Activated T-cell treated with anti-CD3 and anti-CD28 coated beads for 24 hours (primary cell): Measurements from ENCODE around the gene RMP24.
"Not testable (repeated sequence)": the region's sequence is repeated elsewhere in the genome, so short reads cannot be mapped to it uniquely, and the experiment has no call there.

Experiments
- DNase-seq: peaks from one replicate; pipeline ENCODE4 v3.0.0-alpha.2; 2020; ENCODE audit warnings: low read depth

RMP24 gene

DNA sequence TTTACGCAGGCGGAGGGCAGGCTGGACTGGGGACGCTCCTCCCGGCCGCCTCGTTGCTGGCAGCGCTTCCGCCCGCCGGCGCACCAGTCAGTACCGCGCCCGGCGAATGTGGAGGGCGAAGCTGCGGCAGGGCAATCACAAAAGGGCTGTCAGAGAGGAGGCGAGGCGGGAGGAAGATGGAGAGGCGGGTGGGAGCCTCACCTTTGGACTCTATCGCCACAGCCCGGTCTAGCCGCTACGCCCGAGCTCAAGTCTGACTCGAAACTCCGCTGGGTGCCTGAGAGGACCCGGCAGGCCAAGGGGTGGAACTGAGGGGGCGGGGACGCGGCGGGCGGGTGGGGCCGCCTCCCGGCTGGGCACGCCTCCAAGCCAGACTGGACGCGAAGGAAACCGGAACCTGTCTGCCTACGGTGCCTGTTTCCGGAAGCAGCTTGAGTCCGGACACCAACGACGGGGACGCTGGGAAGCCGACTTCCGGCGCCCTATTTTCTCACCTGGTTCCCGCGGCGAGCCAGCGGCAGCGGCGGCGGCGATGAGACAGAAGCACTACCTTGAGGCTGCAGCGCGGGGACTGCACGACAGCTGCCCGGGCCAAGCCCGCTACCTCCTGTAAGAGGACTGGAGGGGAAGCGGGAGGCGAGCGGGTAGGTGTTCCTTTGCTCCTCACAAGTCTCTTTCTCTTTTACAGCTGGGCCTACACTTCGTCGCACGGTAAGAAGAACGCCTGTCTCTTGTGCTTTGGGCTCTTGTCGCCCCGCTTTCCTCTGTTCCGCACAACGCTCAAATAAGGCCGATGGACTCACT is at the start of gene RMP24:
Gene RMP24, plus strand, starts transcription at position 483 of the 804 bp plus-strand sequence.
- peak; percentile 92 for DNase-seq

DNA sequence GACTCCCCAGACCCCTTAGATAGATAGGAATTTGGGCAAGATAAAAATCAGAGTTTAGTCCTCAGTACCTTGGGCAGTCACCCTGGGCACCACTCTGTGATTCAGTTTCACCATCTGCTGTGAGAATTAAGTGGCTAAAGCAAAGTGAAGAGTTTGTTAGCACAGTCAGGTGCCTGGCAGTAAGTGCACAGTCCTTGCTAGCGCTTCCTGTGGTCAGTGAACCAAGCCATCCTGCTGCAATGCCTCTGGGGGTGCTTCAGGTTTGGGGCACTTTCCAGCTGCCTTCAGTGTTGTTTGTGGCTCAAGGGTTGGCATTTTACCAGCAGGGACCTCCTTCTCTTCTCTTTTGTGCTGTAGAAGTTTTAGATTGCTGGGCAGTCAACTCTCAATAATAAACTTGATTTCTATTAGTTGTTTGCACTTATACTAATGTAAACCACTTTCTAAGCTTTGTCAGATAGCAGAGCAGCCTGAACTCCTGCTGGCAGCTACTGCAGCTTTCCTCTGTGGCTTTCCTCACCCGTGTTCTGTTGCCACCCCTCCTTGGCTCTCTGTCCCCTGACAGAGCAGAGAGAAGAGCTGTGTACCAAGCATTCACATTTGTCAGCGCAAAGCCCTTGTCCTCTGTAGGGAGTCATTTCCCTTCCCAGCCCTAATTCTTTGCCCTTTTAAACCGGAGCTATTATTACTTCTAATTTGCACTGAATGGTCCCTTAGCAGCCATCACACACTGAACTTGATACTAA is 48.4 kb upstream of the RMP24 start:
- no peak for DNase-seq

DNA sequence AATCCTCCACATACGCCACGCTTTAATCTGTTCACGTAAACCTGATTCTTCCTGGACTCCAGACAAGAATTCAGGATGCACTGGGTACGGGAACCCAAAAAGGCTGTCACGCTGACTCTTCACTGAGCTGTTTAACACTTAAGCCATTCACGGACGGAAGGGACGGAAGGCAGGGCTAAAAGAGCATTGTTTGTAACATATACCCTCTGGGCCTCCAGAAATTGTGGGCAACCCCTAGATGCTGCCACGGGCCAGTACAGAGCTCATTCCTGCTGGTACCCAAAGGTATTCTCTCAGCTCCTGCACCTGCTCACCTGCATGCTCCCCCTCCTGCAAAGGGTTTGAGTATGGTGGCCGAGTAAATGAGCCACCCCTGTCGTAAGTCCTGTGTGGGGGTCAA is 45.6 kb upstream of the RMP24 start:
- DNase-seq, result no peak

DNA sequence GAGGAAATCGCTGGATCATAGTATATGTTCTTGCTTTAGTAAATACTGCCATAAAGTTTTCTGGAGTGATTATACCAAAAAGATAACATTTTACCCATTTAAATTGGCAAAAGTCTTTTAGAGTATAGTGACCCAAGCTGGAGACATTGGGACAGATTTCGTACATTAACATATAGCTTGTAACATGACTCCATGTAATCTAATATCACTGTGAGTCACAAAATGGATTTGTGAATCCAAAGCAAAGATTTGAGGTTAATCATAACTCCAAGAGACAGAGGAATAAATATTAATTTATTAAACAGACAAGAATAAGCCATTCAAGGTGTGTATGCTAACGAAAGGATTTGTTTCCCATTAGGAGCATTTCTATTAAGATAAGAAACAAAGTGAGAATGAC is 45.0 kb upstream of the RMP24 start:
- no peak for DNase-seq

DNA sequence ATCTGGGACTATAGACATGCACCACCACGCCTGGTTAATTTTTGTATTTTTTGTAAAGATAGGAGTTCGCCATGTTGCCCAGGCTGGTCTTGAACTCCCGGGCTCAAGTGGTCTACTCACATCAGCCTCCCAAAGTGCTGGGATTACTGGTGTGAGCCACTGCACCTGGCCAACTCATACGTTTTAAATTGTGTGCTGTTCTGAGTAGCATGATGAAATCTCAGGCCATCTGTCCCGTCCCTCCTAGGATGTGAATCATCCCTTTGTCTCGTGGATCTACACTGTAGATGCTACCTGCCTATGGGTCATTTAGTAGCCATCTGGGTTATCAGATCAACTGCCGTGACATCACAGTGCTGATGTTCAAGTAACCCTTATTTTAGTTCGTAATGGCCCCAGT is 38.5 kb upstream of the RMP24 start:
- DNase-seq, result no peak

DNA sequence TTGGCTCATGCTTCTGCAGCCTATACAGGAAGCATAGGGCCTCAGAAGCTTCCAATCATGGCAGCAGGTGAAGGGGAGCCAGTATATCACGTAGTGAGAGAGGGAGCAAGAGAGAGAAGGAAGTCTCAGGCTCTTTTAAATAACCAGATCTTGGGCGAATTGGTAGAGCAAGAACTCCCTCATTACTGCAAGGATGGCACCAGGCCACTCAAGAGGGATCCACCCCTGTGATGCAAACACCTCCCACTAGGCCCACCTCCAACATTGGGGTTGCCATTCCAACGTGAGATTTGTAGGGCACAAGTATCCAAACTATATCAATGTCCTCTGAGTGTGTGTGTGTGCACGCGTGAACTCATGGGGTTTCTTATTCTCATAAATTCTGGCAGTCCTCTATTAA is 37.6 kb upstream of the RMP24 start:
- DNase-seq, result no peak

DNA sequence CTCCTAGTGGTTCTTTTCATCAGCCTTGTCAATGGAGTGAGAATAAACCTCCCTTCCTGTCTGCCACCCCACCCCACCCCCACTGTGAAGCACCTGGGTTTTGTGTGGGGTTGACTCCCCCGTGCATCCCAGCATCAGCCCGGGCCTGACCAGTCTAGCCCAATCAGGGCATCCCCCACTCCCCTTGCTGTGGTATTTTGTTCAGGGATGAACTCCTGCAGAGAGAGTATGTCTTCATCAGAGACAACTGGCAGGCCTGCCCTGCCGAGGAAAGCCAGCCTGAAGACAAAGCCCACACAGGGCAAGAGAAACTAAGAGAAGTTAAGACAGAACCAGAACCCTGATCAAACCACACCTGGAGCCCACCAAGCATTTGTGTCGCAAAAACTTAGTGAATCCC is 36.7 kb upstream of the RMP24 start:
- DNase-seq, result no peak

DNA sequence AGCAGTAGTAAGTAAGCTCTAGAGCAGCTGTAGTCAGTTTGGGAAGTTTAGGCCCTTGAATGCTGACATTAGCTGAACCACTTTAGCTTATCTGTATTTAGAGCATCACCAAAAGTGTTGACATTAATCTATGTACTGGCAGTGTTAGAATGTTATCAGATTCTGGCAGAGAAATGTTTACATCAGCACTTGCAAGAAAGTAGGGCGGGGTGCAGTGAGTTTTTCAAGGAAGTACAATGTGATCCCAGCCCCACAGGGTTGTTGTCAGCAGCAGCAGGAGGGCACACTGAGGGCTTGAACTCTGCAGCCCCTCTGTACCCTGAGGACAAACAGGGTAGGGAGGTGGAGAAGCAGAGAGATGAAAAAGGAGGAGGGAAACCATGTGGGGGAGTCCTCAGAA is 35.5 kb upstream of the RMP24 start:
- DNase-seq, result no peak

DNA sequence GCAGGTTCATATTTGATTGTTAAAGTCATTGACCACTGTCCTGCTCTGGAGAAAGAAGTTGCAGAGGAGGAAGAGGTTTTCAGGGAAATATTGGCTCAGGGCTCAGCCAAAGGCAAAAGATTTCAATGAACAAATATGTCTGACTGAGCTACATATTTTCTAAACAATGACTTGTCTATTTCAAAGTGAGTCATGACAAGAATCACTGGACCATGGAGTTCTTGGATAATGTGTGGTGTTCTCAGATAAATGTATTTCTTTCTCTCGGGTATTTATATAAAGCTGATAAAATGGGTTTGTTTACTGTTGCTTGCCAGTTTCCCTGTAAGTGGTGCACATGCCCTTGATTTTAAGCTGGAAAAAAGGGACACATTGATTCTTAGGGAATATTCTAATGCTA is 34.3 kb upstream of the RMP24 start:
- DNase-seq, result no peak

DNA sequence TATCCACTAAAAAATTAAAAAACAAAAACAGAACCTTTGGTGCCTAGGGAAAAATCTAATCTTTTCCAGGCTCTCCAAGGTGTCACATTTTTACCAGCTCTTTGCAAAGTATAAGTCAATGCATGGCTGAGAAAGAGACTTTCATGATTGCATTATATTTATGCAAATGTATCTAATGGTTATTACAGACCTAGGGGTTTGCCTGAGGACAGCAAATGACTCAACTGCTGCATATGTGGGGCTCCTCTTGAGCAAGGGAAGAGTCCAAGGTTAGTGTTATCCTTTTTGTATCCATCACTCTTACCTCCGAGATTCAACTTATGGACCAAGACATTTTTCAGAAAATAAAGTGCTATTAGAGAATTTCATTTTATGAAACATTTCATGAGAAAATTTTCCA is 33.9 kb upstream of the RMP24 start:
- DNase-seq, result no peak

DNA sequence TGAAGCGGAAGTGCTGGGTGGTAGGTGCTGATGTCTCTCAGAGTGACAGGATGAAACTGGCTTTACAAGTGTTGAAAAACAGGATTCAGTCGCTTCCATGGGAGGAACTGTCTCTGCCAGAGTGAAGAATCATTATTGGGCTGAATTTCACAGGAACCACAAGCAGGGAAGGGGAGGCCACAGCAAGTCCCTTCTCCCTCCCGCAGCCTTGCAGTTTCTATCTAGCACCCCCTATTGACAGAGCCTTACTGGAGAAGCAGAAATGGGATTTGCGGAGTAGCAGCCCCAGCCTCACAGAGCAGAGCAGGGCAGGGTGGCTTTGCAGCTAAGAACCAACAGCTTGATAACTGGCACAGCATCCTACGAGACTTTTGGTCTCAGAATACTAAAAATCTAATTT is 33.3 kb upstream of the RMP24 start:
- DNase-seq, result no peak

DNA sequence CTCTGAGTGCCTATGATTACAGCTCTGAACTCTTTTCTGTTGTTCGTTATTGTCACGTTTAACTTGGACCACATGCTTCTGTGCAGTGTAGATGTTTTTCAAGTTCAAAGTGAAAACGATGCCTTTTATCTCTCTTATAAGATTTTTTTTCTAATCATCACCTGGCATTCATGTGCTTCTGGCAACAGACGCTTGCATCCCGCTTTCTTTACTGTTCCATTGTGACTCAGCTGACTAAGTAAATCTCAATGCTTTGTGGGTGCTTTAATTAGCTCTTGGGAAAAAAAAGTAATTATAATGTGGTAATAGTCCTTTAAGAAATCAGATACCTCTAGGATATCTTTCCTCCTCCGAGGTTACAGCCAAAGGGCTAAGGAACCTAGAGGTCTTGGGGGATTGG is 31.2 kb upstream of the RMP24 start:
- no peak for DNase-seq

DNA sequence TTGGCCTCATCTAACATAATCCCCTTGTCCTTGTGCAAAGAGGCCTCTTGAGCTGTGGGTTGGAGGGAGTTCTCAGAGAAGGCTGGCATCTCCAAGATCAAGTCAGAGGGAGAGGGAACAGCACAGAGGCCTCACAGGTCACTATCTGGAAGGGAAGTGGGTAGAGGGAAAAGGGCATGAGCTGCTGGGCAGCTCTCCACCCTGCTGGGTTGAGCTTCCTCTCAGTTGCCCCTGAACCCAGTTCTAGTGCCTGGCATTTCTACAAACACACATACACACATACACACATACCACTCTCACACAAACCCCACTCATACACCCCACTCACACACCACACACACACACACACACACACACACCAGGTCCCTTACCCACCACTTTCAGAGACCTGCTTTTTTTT is 30.3 kb upstream of the RMP24 start:
- DNase-seq, result no peak

DNA sequence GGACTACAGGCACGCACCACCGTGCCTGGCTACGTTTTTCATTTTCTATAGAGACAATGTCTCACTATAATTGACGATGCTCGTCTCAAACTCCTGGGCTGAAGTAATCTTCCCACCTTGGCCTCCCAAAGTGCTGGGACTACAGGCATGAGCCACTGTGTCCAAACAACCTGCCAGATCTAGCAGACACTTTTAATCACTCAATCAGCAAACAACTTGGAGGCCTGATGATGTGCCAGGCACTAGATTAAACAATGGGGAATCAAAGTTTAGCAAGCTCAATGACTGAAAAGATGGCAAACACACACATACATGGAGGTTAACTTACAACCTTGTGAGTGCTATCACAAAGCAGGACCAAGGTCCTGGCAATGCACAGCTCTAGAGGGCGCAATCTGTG is 29.8 kb upstream of the RMP24 start:
- DNase-seq, result no peak

DNA sequence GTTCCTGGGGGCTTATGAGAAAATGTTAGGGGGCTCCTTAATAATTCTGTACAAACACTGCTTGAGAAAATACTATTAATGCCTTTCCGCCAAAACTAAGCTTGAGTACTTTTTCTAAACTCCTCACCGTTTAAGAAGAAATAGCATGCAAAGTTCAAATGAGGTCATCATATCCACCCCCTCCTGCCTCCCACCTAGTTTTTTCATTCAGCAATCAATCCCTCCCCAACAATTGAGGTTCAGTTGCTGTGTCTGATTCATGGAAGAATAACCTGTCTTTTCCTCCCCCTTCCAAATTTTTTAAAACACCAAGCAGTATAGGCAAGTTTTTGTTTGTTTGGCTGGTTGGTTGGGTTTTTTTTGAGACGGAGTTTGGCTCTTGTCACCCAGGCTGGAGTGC is 24.4 kb upstream of the RMP24 start:
- DNase-seq, result no peak

DNA sequence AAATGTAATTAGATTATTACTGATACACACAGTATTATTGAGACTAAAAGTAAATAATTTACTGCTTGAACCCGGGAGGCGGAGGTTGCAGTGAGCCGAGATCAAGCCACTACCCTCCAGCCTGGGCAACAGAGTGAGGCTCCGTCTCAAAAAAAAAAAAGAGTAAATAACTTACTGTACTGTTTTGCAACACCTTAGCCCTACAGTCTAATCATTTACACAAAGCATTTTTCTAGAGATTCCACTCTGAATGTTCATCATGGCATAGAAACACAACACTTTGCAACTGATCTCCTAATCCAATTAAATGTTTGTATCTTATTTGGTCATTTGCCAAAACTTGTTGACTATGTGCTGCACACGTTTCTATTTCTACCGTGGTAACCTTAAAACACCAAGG is 23.4 kb upstream of the RMP24 start:
- DNase-seq, result no peak

DNA sequence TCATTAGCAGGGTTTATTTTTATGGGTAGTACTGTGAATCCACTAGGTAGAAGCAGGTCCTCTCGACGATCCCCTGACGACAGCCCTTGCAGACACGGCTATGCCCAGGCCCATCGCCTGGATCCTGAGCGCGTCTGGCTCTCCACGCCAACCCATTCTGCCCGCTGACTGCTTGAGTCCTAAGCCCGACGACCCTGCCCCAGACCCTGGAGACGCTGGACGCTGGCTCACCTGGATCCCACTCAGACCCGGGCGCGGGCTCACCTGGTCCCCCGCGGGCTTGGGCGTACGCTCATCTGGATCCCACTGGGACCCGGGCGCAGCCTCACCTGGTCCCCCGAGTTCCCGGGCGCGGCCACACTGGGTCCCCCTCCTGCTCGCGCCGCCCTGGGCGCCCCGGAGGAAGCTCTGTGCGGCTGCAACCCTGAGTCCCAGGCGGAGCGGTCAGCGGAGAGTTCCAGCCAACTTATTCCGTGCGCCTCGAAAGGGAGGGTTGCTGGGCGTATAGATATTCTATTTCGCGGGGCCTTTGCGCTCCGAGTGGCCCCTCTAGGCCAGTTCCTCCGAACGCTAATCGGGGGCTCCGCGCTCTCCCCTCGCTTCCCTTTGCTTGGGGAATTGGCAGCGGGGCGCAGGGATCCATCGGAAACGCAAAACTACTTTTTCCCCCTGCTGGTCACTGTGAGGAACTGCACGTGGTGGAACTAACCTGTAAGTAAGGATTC is 22.4 kb upstream of the RMP24 start:
- peak; percentile 42 for DNase-seq

DNA sequence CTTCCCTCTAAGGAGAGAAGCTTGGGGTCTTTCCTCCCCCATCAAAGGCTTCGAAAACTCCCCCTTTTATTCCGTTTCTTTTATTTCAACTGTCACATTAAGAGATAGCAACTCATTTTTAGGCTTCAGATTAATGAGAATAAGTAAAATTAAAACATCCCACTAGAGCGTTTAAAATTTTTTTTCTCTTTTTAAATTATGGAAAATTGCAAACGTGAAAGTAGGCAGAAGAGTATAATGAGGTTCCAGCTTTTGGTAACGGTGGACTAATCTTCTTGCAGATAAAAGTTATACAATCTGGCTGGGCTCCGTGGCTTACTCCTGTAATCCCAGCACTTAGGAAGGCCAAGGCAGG is 21.9 kb upstream of the RMP24 start:
- DNase-seq, result no peak

DNA sequence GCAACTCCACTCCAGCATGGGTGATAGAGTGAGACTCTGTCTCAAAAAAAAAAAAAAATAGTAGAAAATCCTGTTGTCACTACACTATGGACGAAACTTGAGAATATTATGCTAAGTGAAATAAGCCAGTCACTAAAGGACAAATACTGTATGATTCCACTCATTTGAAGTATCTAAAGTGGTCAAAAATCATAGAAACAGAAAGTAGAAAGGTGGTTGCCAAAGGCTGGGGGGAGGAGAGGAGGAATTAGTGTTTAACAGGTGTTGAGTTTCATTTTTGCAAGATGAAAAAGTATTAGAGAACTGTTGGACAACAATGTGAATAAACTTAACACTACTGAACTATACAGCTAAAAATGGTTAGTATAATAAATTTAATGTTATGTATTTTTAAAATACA is 18.8 kb upstream of the RMP24 start:
- DNase-seq, result no peak

DNA sequence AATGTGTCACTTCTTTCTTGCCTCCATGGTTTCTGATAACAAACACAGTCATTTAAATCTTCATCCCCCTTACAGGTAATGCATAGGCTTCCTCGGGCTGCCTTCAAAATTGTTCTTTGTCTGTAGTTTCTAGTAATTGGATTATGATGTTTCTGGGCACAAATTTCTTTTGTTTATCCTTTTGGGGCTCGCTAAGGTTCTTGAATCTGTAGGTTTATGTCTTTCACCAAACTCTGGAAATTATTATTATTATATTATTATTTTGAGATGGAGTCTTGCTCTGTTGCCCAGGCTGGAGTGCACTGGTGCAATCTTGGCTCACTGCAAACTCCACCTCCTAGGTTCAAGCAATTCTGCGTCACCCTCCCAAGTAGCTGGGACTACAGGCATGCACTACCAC is 16.3 kb upstream of the RMP24 start:
- no peak for DNase-seq

DNA sequence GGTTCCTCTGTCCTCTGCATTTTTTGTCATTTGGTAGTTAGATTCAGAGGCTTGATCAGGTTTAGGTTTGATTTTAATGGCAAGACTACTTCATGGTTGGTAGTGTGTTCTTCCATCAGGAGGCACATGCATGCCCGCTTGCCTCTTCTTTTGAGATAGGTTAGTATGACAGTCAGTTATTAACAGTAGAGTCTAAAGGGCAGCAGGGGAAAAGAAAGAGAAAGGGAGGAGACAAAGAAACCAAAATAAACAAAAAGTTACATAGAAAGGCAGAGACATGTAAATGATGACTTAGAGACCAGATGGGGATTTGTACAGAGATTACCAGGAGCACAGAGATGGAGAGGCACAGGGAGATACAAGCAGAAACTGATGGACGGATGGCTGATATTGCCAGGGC is 10.2 kb upstream of the RMP24 start:
- no peak for DNase-seq

DNA sequence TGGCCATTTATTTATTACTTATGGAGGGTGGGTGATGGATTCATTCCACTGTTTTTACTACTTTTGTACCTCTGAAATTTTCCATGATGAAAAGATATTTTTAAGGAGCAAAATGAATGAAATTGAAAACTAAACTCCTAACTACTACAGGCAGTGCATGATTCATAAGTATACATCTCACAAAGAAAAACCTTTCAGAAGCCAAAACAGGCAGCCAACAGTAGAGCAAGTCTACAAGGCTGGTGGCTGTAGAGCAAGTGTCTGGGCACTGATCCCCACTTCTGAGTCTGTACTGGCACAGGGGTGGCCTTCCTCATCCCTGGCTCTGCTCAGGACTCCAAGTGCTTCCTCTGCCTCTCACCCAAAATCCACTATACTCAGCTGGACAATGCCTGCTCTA is 8.2 kb upstream of the RMP24 start:
- no peak for DNase-seq

DNA sequence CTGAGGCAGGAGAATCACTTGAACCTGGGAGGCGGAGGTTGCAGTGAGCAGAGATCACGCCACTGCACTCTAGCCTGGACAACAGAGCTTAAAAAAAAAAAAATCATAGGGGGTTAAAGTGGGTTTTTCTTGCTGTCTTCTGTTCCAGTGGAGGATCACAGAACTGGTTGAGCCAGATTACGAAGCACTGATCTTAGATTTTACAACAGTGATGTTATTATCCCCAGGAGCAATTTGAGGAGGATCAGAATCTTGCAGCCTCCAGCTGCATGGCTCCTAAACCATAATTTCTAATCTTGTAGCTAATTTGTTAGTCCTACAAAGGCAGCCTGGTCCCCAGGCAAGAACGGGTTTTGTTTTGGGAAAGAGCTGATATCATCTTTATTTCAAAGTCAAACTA is 4.6 kb upstream of the RMP24 start:
- not testable (repeated sequence) for DNase-seq
